ENCODE data around the gene LCE1E. TPM values are rescaled to one million over a fixed set of nuclear protein-coding genes. Genes with fewer than 3 reads are reported as not detected.

The LCE1E gene
- not detected in 2 replicates for total RNA-seq

DNA sequence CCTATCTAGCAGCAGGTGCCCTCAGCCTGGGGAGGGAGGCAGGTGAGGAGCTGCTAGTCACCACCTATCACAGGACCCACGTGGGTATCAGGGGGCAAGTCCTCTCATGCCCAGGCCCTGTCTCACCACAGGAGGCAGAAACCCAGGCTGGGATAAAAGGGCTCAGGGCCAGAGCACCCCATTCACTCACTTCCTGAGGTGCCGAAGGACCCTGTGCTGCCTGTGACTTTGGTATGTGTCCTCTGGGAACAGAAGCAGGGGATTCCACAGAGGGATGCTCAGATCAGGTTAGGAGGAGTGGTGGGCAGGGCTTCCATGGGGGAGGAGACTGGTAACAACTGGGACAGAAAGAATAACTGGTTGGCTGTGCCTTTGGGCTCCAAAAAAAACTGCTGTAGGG, at the start of gene LCE1E:
Gene LCE1E (plus strand): TSS at position 181 of the 400 bp plus-strand sequence. CDS start 1,043 bp downstream, outside the sequence.
- Mint-ChIP-seq H3K36me3 (ENCODE audit: low read depth) (no peaks in the 10 kb centered on the region), H3K9me3 (no peaks in the 10 kb centered on the region), H3K4me3 (no peak within 1 kb of the TSS), H3K4me1 (ENCODE audit: low read depth) (no peaks in the 10 kb centered on the region), H3K27ac (no peak within 1 kb of the TSS), H3K27me3 (ENCODE audit: insufficient read depth) (peaks cover 1% of the 10 kb centered on the region)
- intact Hi-C loops (cut with micrococcal nuclease): no loop called here
- no peak for DNase-seq (ENCODE audit: low spot score)

- Mint-ChIP-seq H3K9me3 (no peaks in the 10 kb centered on the region), H3K27me3 (ENCODE audit: insufficient read depth) (peaks cover 13% of the 10 kb centered on the region), H3K27ac (no peak overlapping the region), H3K36me3 (ENCODE audit: low read depth) (no peaks in the 10 kb centered on the region), H3K4me3 (no peak overlapping the region), H3K4me1 (ENCODE audit: low read depth) (no peaks in the 10 kb centered on the region)
- DNase-seq (ENCODE audit: low spot score): no peak
- intact Hi-C loops (cut with micrococcal nuclease): no loop called here
Measured at GRCh38 chr1:152737997-152738396, 48.1 kb upstream of the LCE1E start.

DNA sequence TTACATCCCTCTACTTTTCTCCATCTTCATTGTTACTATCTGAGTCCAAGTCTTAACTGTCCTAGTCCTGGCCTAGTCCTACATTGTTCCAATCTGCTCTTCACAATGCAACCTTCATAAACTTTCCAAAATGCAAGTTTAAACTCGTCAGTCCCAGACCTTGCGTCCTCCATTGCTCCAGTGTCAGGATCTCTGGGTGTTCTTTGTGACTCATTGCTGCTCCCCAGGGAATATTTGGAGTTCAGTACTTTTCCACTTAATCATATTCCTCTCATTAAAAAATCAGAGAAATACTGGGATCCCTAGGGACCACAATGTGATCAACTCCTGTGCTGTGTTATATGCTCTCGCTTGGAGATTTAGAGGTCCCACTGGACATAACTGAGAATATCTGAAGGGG, 46.2 kb upstream of the LCE1E start:
- Mint-ChIP-seq H3K9me3 (no peaks in the 10 kb centered on the region), H3K27ac (no peak overlapping the region), H3K4me3 (no peak overlapping the region), H3K27me3 (ENCODE audit: insufficient read depth) (peaks cover 13% of the 10 kb centered on the region), H3K4me1 (ENCODE audit: low read depth) (no peaks in the 10 kb centered on the region), H3K36me3 (ENCODE audit: low read depth) (no peaks in the 10 kb centered on the region)
- no peak for DNase-seq (ENCODE audit: low spot score)
- intact Hi-C loops (cut with micrococcal nuclease): no loop called here

DNA sequence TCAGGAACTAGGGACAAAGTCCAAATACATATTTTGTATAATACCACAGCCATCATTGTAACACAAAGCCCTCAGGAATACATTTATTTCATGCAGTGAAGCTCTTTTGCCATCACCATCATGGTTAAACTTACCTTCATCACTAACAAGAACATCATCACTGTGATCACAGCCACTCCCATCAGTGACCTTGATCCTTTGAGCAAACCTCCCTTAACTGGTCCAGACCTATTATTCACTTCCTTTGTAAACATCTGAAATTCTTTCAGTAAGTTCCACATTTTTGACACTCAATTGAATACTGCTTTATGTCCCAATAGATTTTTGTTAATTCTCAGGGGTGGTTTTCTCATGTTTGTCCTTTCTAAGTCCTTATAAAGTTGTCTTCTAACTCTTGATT, 44.4 kb upstream of the LCE1E start:
- Mint-ChIP-seq H3K27me3 (ENCODE audit: insufficient read depth) (peaks cover 18% of the 10 kb centered on the region), H3K9me3 (no peaks in the 10 kb centered on the region)
- intact Hi-C loops (cut with micrococcal nuclease): no loop called here

GRCh38 chr1:152743371-152744145, 42.5 kb upstream of the LCE1E start:
- Mint-ChIP-seq H3K27ac (no peak overlapping the region), H3K9me3 (no peaks in the 10 kb centered on the region), H3K36me3 (ENCODE audit: low read depth) (no peaks in the 10 kb centered on the region), H3K4me1 (ENCODE audit: low read depth) (no peaks in the 10 kb centered on the region), H3K4me3 (no peak overlapping the region), H3K27me3 (ENCODE audit: insufficient read depth) (peaks cover 12% of the 10 kb centered on the region)
- intact Hi-C loops (cut with micrococcal nuclease): no loop called here
- no peak for DNase-seq (ENCODE audit: low spot score)

More for the DNA sequence above, 44.4 kb upstream of the LCE1E start:
- H3K4me1 Mint-ChIP-seq (ENCODE audit: low read depth): no peaks in the 10 kb centered on the region
- H3K27ac Mint-ChIP-seq: no peak overlapping the region
- no peak for DNase-seq (ENCODE audit: low spot score)
- no peaks in the 10 kb centered on the region for H3K36me3 Mint-ChIP-seq (ENCODE audit: low read depth)
- no peak overlapping the region for H3K4me3 Mint-ChIP-seq

DNA sequence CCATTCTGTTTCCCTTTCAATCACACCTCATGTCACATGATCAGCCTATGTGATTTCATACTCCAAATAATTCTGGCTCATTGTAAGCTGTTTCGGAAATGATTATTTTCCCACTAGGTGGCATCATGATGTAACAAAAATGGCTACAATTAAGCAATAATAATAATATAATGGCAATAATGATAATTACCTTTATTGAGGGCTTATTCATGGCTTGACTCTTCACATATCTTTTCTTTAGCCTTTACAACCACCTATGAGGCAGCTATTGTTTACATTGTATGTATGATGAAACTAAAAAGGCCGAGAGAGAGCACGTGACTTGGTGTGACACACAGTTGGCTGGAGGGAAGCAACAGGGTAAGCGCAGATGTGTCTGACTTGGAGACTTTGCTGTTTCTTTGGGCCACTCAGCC, 40.8 kb upstream of the LCE1E start:
- no peaks in the 10 kb centered on the region for H3K4me1 Mint-ChIP-seq (ENCODE audit: low read depth)
- DNase-seq (ENCODE audit: low spot score): no peak
- no peaks in the 10 kb centered on the region for H3K36me3 Mint-ChIP-seq (ENCODE audit: low read depth)
- H3K4me3 Mint-ChIP-seq: no peak overlapping the region
- intact Hi-C loops (cut with micrococcal nuclease): no loop called here
- H3K27ac Mint-ChIP-seq: no peak overlapping the region
- H3K27me3 Mint-ChIP-seq (ENCODE audit: insufficient read depth): peaks cover 9% of the 10 kb centered on the region
- no peaks in the 10 kb centered on the region for H3K9me3 Mint-ChIP-seq

DNA sequence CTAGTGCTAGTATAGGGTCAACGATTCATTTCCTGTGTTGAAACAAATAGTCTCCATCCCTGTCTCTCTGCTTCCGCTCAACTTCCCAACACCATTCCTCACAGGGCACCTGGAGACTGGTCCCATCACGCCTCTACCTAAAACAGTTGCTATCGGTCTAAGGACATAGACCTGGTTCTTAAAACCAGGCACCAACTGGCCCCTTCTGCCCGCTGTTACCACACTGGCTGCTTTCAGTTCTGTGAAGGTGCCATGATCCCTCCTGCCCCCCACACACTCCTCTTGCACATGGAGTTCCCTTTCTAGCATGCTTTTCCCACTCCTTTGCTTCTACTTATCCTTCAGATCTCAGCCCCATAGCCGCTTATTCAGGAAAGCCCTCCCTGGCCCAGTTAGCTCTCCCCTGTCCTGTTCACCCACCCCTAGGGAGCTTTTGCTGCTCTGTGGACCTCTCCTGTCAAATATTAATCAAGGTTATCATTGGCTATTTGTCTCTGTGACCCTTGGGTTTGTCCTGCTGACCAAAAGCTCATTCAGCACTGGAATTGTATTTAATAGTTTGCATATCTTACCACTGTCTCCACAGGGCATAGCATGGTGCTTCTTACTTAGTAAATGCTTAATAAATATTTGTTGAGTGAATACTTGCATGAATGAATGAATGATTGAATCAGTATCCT, 40.2 kb upstream of the LCE1E start:
- Mint-ChIP-seq H3K27ac (no peak overlapping the region), H3K4me1 (ENCODE audit: low read depth) (no peaks in the 10 kb centered on the region), H3K4me3 (no peak overlapping the region), H3K9me3 (no peaks in the 10 kb centered on the region), H3K36me3 (ENCODE audit: low read depth) (no peaks in the 10 kb centered on the region), H3K27me3 (ENCODE audit: insufficient read depth) (peaks cover 9% of the 10 kb centered on the region)
- DNase-seq (ENCODE audit: low spot score): no peak
- intact Hi-C loops (cut with micrococcal nuclease): no loop called here

GRCh38 chr1:152747831-152748230, 38.2 kb upstream of the LCE1E start:
- Mint-ChIP-seq H3K9me3 (no peaks in the 10 kb centered on the region), H3K27me3 (ENCODE audit: insufficient read depth) (peaks cover 9% of the 10 kb centered on the region), H3K36me3 (ENCODE audit: low read depth) (no peaks in the 10 kb centered on the region), H3K4me1 (ENCODE audit: low read depth) (peaks cover 4% of the 10 kb centered on the region), H3K4me3 (no peak overlapping the region), H3K27ac (no peak overlapping the region)
- no peak for DNase-seq (ENCODE audit: low spot score)
- intact Hi-C loops (cut with micrococcal nuclease): no loop called here

- H3K4me1 Mint-ChIP-seq (ENCODE audit: low read depth): peaks cover 4% of the 10 kb centered on the region
- intact Hi-C loops (cut with micrococcal nuclease): no loop called here
- no peaks in the 10 kb centered on the region for H3K9me3 Mint-ChIP-seq
- H3K4me3 Mint-ChIP-seq: no peak overlapping the region
- no peak for DNase-seq (ENCODE audit: low spot score)
- no peak overlapping the region for H3K27ac Mint-ChIP-seq
- no peaks in the 10 kb centered on the region for H3K36me3 Mint-ChIP-seq (ENCODE audit: low read depth)
- H3K27me3 Mint-ChIP-seq (ENCODE audit: insufficient read depth): peaks cover 2% of the 10 kb centered on the region
Measured at GRCh38 chr1:152752225-152752624, 33.8 kb upstream of the LCE1E start.

GRCh38 chr1:152753586-152753985, 32.5 kb upstream of the LCE1E start:
- peaks cover 4% of the 10 kb centered on the region for H3K4me1 Mint-ChIP-seq (ENCODE audit: low read depth)

GRCh38 chr1:152756872-152757271, 29.2 kb upstream of the LCE1E start:
- Mint-ChIP-seq H3K36me3 (ENCODE audit: low read depth) (no peaks in the 10 kb centered on the region), H3K4me3 (no peak overlapping the region), H3K4me1 (ENCODE audit: low read depth) (peaks cover 4% of the 10 kb centered on the region), H3K27ac (no peak overlapping the region), H3K9me3 (no peaks in the 10 kb centered on the region), H3K27me3 (ENCODE audit: insufficient read depth) (no peaks in the 10 kb centered on the region)
- intact Hi-C loops (cut with micrococcal nuclease): no loop called here
- no peak for DNase-seq (ENCODE audit: low spot score)

More at GRCh38 chr1:152753586-152753985, 32.5 kb upstream of the LCE1E start:
- H3K27me3 Mint-ChIP-seq (ENCODE audit: insufficient read depth): peaks cover 2% of the 10 kb centered on the region
- H3K9me3 Mint-ChIP-seq: no peaks in the 10 kb centered on the region
- no peak for DNase-seq (ENCODE audit: low spot score)
- no peak overlapping the region for H3K4me3 Mint-ChIP-seq
- intact Hi-C loops (cut with micrococcal nuclease): no loop called here
- H3K27ac Mint-ChIP-seq: no peak overlapping the region
- no peaks in the 10 kb centered on the region for H3K36me3 Mint-ChIP-seq (ENCODE audit: low read depth)

- Mint-ChIP-seq H3K4me3 (no peak within 1 kb of the TSS), H3K4me1 (ENCODE audit: low read depth) (no peaks in the 10 kb centered on the region), H3K36me3 (ENCODE audit: low read depth) (no peaks in the 10 kb centered on the region), H3K27ac (no peak within 1 kb of the TSS), H3K9me3 (no peaks in the 10 kb centered on the region), H3K27me3 (ENCODE audit: insufficient read depth) (no peaks in the 10 kb centered on the region)
- DNase-seq (ENCODE audit: low spot score): no peak
- intact Hi-C loops (cut with micrococcal nuclease): no loop called here
Measured at GRCh38 chr1:152757747-152758146, 28.3 kb upstream of the LCE1E start, which contains the start of gene KPRP. Gene KPRP (plus strand): TSS chr1:152758025. CDS start chr1:152759589, 1,564 bp downstream.

DNA sequence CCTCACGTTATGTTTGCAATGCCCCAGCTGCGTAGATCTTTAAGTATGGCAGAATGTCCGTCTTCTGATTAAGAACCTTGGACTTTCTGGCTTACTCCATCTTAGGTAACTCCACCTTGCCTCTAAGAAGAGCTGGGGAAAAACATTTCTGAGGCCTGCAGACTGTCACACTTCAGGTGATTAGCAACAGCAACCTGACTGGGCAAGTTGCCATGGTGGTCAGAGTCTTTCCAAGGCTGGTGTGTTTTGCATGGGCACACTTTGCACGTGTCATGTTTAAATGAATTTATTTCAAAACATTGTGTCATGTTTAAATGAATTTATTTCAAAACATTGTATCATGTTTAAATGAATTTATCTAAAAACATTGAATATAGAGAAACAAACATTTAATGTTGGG, 27.4 kb upstream of the LCE1E start:
- no peak for DNase-seq (ENCODE audit: low spot score)
- Mint-ChIP-seq H3K4me1 (ENCODE audit: low read depth) (no peaks in the 10 kb centered on the region), H3K27me3 (ENCODE audit: insufficient read depth) (no peaks in the 10 kb centered on the region), H3K27ac (no peak overlapping the region), H3K36me3 (ENCODE audit: low read depth) (no peaks in the 10 kb centered on the region), H3K9me3 (no peaks in the 10 kb centered on the region), H3K4me3 (no peak overlapping the region)
- intact Hi-C loops (cut with micrococcal nuclease): no loop called here

Measured in activated T-helper 1 cell treated with anti-CD3 and anti-CD28 coated beads, Interleukin-12 subunit alpha, Interleukin-12 subunit beta, Interleukin-2, Interleukin-4 antibody, amounts not matched to agents 30 ng/mL and 10 ng/mL and 1 ng/mL, durations not matched to agents 14 hours and 24 hours and 36 hours (primary cell).